Measurements from ENCODE around the gene SYNGR4.
A peak's percentile ranks its signal among the peaks of the same experiment; 100 is the strongest.

SYNGR4 gene

GRCh38 chr19:48333467-48334384 lies 30.4 kb upstream of the SYNGR4 start:
- H3K9me3 ChIP-seq (ENCODE audit: control insufficient read depth, insufficient read depth, low read length), result no peaks in the 10 kb centered on the region
- peaks cover 7% of the 10 kb centered on the region for H3K4me1 ChIP-seq (ENCODE audit: insufficient read depth, low read length)
- H3K36me3 ChIP-seq (ENCODE audit: insufficient read depth, low read length), result no peaks in the 10 kb centered on the region
- peak overlapping the region; percentile 58 for H3K9ac ChIP-seq (ENCODE audit: low read depth, low read length)

GRCh38 chr19:48338253-48338755 lies 25.9 kb upstream of the SYNGR4 start:
- Histone ChIP-seq H3K9ac (ENCODE audit: low read depth, low read length) (no peak overlapping the region), H3K9me3 (ENCODE audit: control insufficient read depth, insufficient read depth, low read length) (no peaks in the 10 kb centered on the region), H3K36me3 (ENCODE audit: insufficient read depth, low read length) (no peaks in the 10 kb centered on the region), H3K4me1 (ENCODE audit: insufficient read depth, low read length) (no peaks in the 10 kb centered on the region; the same call in 1 of the 2 replicates)

DNA sequence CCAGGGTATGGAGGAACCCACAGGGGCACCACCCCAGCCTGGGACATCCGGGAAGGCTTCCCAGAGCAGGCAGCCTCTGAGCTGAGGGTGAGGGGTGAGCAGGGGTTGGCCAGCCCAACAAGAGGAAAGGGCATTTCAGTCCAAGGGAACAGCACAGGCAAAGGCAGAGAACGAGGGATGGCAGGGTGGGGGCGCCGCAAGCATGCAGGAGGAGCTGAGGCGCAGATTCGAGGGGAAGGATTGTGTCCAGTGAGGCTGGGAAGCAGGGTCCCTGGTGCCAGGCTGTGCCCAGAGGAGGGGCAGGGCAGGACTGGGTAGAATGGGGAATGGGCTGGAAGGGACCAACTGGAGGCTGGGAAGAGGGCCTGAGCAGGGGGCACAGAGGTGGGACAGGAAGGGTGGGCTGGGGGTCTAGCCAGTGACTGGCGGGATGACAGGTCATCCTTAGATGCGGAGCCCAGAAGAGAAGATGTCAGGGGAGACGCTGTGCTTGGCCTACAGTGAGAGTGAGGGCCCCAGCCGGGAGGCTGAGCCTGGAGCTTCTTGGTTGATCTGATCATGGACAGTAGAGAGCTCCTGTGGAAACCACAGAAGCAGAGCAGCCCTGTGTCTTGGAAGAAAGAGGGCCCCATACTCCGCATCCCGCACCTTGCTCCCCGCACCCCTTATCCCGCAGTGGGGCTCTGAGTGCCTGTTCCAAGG lies 25.2 kb upstream of the SYNGR4 start:
- Histone ChIP-seq H3K36me3 (ENCODE audit: insufficient read depth, low read length) (no peaks in the 10 kb centered on the region), H3K9ac (ENCODE audit: low read depth, low read length) (no peak overlapping the region), H3K4me1 (ENCODE audit: insufficient read depth, low read length) (no peaks in the 10 kb centered on the region; the same call in 1 of the 2 replicates), H3K9me3 (ENCODE audit: control insufficient read depth, insufficient read depth, low read length) (no peaks in the 10 kb centered on the region)

- no peaks in the 10 kb centered on the region for H3K9me3 ChIP-seq (ENCODE audit: control insufficient read depth, insufficient read depth, low read length)
- H3K36me3 ChIP-seq (ENCODE audit: insufficient read depth, low read length), result no peaks in the 10 kb centered on the region
- no peaks in the 10 kb centered on the region; the same call in 1 of the 2 replicates for H3K4me1 ChIP-seq (ENCODE audit: insufficient read depth, low read length)
- no peak overlapping the region for H3K9ac ChIP-seq (ENCODE audit: low read depth, low read length)
Observed at GRCh38 chr19:48340995-48341394, 23.2 kb upstream of the SYNGR4 start.

DNA sequence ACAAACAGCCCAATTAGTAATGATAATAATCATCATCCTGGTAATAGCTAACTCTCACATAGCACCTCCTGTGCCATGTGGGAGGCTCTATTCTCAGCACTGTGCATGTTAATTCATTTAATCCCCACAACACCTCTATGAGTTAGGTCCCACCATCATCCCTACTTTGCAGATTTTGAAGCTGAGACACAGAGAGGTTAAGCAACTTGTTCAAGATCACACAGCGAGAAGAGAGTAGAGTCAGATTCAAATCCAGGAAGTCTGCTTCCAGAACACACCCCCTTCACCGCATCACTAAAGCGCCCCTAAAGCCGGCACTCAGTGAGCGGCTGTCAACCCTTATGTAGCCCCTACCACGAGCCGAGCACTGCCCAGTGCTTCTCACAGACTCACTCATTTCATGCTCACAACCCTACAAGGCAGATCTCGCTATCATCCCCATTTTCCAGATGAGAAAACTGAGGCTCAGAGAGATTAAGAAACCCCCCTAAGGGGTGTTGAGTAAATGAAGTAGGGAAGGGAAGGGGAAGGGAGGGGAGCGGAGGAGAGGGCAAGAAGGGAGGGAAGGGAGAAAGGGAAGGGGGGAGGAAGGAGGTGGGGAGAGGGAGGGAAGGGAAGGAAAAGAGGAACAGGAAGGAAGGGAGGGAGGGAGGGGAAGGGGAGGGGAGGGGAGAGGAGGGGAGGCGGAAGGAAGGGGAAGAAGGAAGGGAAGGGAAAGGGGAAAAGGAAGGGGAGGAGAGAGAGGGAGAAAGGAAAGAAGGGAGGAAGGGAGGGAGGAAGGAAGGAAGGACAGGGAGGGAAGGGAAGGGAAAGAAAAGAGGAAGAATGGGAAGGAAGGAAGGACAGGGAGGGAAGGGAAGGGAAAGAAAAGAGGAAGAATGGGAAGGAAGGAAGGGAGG lies 22.4 kb upstream of the SYNGR4 start:
- H3K4me1 ChIP-seq (ENCODE audit: insufficient read depth, low read length), result no peaks in the 10 kb centered on the region; the same call in 1 of the 2 replicates

DNA sequence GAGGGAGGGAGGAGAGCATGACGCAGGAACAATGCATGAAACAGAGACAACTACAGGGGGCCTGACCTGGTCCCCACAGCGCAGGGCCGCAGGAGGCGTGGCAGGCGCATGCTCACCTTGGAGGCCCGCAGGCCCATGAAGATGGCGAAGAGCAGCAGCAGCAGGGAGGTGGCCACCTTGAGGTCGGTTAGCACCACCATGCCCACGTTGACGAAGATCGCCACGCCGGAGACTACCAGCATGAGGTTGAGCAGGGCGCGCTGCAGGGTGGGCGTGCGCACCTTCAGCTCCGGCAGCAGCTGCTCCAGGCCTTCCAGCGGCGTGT lies 21.8 kb upstream of the SYNGR4 start:
- H3K9ac ChIP-seq (ENCODE audit: low read depth, low read length), result no peak overlapping the region
- no peaks in the 10 kb centered on the region for H3K9me3 ChIP-seq (ENCODE audit: control insufficient read depth, insufficient read depth, low read length)
- no peaks in the 10 kb centered on the region for H3K36me3 ChIP-seq (ENCODE audit: insufficient read depth, low read length)
- no peaks in the 10 kb centered on the region; the same call in 1 of the 2 replicates for H3K4me1 ChIP-seq (ENCODE audit: insufficient read depth, low read length)

More for the DNA sequence above, 22.4 kb upstream of the SYNGR4 start:
- Histone ChIP-seq H3K36me3 (ENCODE audit: insufficient read depth, low read length) (no peaks in the 10 kb centered on the region), H3K9ac (ENCODE audit: low read depth, low read length) (no peak overlapping the region), H3K9me3 (ENCODE audit: control insufficient read depth, insufficient read depth, low read length) (no peaks in the 10 kb centered on the region)

GRCh38 chr19:48342841-48343540 lies 21.2 kb upstream of the SYNGR4 start:
- H3K4me1 ChIP-seq (ENCODE audit: insufficient read depth, low read length), result peaks cover under 1% of the 10 kb centered on the region; the same call in 1 of the 2 replicates
- H3K9ac ChIP-seq (ENCODE audit: low read depth, low read length), result no peak overlapping the region
- no peaks in the 10 kb centered on the region for H3K36me3 ChIP-seq (ENCODE audit: insufficient read depth, low read length)
- H3K9me3 ChIP-seq (ENCODE audit: control insufficient read depth, insufficient read depth, low read length), result no peaks in the 10 kb centered on the region

- Histone ChIP-seq H3K36me3 (ENCODE audit: insufficient read depth, low read length) (no peaks in the 10 kb centered on the region), H3K4me1 (ENCODE audit: insufficient read depth, low read length) (peaks cover 5% of the 10 kb centered on the region; the same call in 1 of the 2 replicates), H3K9me3 (ENCODE audit: control insufficient read depth, insufficient read depth, low read length) (no peaks in the 10 kb centered on the region), H3K9ac (ENCODE audit: low read depth, low read length) (no peak overlapping the region)
Observed at GRCh38 chr19:48344892-48345291, 19.3 kb upstream of the SYNGR4 start.

DNA sequence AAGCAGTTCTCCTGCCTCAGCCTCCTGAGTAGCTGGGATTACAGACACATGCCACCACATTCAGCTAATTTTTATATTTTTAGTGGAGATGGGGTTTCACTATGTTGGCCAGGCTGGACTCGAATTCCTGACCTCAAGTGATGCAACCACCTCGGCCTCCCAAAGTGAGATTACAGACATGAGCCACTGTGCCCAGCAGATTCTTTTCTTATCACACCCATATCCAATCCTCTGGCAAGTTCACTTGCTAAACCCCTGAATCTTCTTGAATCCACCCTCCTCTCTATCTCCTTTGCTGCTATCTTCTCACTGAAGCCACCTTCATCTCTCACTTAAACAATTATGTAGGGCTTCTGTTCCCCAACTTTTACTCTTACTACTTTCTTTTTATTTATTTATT lies 18.0 kb upstream of the SYNGR4 start:
- Histone ChIP-seq H3K9ac (ENCODE audit: low read depth, low read length) (no peak overlapping the region), H3K36me3 (ENCODE audit: insufficient read depth, low read length) (no peaks in the 10 kb centered on the region), H3K4me1 (ENCODE audit: insufficient read depth, low read length) (peaks cover 5% of the 10 kb centered on the region; the same call in 1 of the 2 replicates), H3K9me3 (ENCODE audit: control insufficient read depth, insufficient read depth, low read length) (no peaks in the 10 kb centered on the region)

DNA sequence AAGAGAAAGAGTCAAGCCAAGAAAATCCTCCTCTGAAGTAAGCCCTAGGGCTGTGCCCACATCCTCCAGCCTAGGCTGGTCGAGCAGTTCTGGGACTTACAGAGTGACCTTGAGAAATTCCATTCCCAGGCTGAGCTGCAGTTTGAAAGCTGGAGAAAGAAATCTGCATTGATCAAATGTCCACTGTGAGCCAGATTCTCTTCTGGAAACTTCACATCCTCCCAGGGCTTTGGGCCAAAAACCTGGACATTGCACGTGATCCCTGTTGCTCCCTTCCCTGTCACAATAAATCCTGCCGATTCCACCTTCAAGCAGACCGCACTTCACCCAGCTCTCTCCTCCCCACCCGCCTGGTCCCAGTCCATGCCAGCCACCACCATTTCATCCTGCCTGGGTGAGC lies 16.1 kb upstream of the SYNGR4 start:
- Histone ChIP-seq H3K9ac (ENCODE audit: low read depth, low read length) (no peak overlapping the region), H3K36me3 (ENCODE audit: insufficient read depth, low read length) (no peaks in the 10 kb centered on the region), H3K9me3 (ENCODE audit: control insufficient read depth, insufficient read depth, low read length) (no peaks in the 10 kb centered on the region), H3K4me1 (ENCODE audit: insufficient read depth, low read length) (peaks cover 5% of the 10 kb centered on the region; the same call in 1 of the 2 replicates)

DNA sequence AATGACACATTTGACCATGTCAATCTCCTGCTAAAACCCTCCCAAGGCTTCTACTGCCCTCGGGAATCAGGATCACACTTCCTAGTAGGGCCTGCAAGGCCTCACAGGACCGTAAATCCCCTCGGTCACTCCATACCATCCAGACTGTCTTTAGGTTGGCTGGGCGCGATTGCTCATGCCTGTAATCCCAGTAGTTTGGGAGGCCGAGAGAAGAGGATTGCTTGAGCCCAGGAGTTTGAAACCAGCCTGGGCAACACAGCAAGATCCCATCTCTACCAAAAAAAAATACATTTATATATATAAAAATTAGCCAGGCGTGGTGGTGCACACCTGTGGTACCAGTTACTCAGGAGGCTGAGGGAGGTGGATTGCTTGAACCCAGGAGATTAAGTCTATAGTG lies 15.4 kb upstream of the SYNGR4 start:
- Histone ChIP-seq H3K9me3 (ENCODE audit: control insufficient read depth, insufficient read depth, low read length) (no peaks in the 10 kb centered on the region), H3K4me1 (ENCODE audit: insufficient read depth, low read length) (peaks cover 5% of the 10 kb centered on the region; the same call in 1 of the 2 replicates), H3K36me3 (ENCODE audit: insufficient read depth, low read length) (no peaks in the 10 kb centered on the region), H3K9ac (ENCODE audit: low read depth, low read length) (no peak overlapping the region)

DNA sequence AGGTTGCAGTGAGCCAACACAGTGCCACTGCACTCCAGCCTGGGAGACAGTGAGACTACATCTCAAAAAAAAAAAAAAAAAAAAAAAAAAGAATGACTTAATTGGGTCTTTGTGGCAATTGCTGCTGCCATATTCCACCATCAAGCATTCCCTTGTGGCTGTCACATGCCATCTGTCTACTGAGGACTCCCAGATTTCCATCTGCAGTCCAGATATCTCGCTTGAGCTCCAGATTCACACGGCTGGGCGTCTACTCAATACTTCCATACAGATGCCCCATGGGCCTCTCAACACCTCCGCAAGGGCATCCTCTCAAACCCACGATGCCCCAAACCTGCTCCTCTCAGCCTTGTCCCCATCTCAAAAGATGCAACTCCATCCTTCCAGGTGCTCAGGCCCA lies 13.3 kb upstream of the SYNGR4 start:
- H3K9ac ChIP-seq (ENCODE audit: low read depth, low read length), result no peak overlapping the region
- no peaks in the 10 kb centered on the region for H3K9me3 ChIP-seq (ENCODE audit: control insufficient read depth, insufficient read depth, low read length)
- H3K36me3 ChIP-seq (ENCODE audit: insufficient read depth, low read length), result no peaks in the 10 kb centered on the region
- peaks cover 10% of the 10 kb centered on the region; the same call in 1 of the 2 replicates for H3K4me1 ChIP-seq (ENCODE audit: insufficient read depth, low read length)

GRCh38 chr19:48351341-48351752 lies 12.8 kb upstream of the SYNGR4 start:
- Histone ChIP-seq H3K4me1 (ENCODE audit: insufficient read depth, low read length) (peaks cover 10% of the 10 kb centered on the region; the same call in 1 of the 2 replicates), H3K9me3 (ENCODE audit: control insufficient read depth, insufficient read depth, low read length) (no peaks in the 10 kb centered on the region), H3K36me3 (ENCODE audit: insufficient read depth, low read length) (no peaks in the 10 kb centered on the region), H3K9ac (ENCODE audit: low read depth, low read length) (no peak overlapping the region)
